Measurements from ENCODE around the gene SAMD7. TPM values are rescaled to one million over a fixed set of nuclear protein-coding genes. Genes with fewer than 3 reads are reported as not detected.

Gene SAMD7
- total RNA-seq, 1 experiment from 2014 or later: not detected

DNA sequence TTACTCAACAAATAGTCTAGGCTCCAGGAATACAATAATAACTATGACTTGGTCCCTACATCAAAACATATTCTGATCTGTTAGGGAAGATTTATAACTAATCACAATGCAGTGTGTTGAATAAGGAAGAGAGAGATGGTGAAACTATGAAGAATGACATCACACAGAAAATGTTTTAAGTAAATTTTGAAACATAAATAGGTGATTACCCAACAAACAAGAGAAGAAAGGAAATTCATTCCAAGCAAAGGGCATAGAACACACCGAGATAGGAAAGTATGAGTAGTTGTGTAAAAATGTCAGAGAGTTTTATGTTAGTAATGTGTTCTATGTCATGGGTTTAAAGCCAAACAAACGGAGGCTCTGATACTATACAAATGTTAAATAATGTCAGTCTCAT, 68.7 kb downstream of the SAMD7 start:
- no peaks in the 10 kb centered on the region for H3K9me3 ChIP-seq (ENCODE audit: control insufficient read depth, insufficient read depth, low read depth, low read length)
- ChIA-PET POLR2A (no interaction called here), CTCF (no interaction called here)
- H3K27me3 ChIP-seq (ENCODE audit: control insufficient read depth, insufficient read depth, low read length): no peaks in the 10 kb centered on the region
- BruUV-seq (replicated peaks): no TSS peak
- no peak for TF ChIP-seq SIN3A (IDR thresholded peaks at IDR 0.05; ENCODE audit: borderline replicate concordance, insufficient read depth, low read depth, low read length)
- TF ChIP-seq, protein P1, sequence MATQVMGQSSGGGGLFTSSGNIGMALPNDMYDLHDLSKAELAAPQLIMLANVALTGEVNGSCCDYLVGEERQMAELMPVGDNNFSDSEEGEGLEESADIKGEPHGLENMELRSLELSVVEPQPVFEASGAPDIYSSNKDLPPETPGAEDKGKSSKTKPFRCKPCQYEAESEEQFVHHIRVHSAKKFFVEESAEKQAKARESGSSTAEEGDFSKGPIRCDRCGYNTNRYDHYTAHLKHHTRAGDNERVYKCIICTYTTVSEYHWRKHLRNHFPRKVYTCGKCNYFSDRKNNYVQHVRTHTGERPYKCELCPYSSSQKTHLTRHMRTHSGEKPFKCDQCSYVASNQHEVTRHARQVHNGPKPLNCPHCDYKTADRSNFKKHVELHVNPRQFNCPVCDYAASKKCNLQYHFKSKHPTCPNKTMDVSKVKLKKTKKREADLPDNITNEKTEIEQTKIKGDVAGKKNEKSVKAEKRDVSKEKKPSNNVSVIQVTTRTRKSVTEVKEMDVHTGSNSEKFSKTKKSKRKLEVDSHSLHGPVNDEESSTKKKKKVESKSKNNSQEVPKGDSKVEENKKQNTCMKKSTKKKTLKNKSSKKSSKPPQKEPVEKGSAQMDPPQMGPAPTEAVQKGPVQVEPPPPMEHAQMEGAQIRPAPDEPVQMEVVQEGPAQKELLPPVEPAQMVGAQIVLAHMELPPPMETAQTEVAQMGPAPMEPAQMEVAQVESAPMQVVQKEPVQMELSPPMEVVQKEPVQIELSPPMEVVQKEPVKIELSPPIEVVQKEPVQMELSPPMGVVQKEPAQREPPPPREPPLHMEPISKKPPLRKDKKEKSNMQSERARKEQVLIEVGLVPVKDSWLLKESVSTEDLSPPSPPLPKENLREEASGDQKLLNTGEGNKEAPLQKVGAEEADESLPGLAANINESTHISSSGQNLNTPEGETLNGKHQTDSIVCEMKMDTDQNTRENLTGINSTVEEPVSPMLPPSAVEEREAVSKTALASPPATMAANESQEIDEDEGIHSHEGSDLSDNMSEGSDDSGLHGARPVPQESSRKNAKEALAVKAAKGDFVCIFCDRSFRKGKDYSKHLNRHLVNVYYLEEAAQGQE (IDR thresholded peaks at IDR 0.05; ENCODE audit: insufficient read depth in 1 of 2, low read depth in 2 of 2, low read length in 1 of 2): no peak
- TF ChIP-seq, protein P2, sequence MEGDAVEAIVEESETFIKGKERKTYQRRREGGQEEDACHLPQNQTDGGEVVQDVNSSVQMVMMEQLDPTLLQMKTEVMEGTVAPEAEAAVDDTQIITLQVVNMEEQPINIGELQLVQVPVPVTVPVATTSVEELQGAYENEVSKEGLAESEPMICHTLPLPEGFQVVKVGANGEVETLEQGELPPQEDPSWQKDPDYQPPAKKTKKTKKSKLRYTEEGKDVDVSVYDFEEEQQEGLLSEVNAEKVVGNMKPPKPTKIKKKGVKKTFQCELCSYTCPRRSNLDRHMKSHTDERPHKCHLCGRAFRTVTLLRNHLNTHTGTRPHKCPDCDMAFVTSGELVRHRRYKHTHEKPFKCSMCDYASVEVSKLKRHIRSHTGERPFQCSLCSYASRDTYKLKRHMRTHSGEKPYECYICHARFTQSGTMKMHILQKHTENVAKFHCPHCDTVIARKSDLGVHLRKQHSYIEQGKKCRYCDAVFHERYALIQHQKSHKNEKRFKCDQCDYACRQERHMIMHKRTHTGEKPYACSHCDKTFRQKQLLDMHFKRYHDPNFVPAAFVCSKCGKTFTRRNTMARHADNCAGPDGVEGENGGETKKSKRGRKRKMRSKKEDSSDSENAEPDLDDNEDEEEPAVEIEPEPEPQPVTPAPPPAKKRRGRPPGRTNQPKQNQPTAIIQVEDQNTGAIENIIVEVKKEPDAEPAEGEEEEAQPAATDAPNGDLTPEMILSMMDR (IDR thresholded peaks at IDR 0.05): no peak
- no peak for TF ChIP-seq TCF7L2 (IDR thresholded peaks at IDR 0.05; ENCODE audit: low read depth, low read length)
- TF ChIP-seq POLR2AphosphoS5 (IDR thresholded peaks at IDR 0.05; ENCODE audit: low read depth, low read length): no peak
- ATAC-seq (no peak), DNase-seq (ENCODE audit: low read depth, low spot score) (no peak)
- H3K4me1 ChIP-seq (ENCODE audit: control insufficient read depth, insufficient read depth, low read length): no peaks in the 10 kb centered on the region
- intact Hi-C loops (cut with micrococcal nuclease; ENCODE audit: unreplicated experiment): no loop called here
- peaks cover 66% of the 10 kb centered on the region for H3K36me3 ChIP-seq (ENCODE audit: control insufficient read depth, insufficient read depth, low read length)
- H3K27ac ChIP-seq (ENCODE audit: low read length): no peak overlapping the region
- in situ Hi-C loops (cut with HindIII; ENCODE audit: low pct_unique_long_range_greater_than_20kb, low sequenced_read_pairs): no loop called here
- no peak overlapping the region for H3K4me3 ChIP-seq (ENCODE audit: low read depth in 2 of 2, low read length in 2 of 2)

- no peak for DNase-seq (ENCODE audit: low read depth, low spot score)
- no peaks in the 10 kb centered on the region for H3K27me3 ChIP-seq (ENCODE audit: control insufficient read depth, insufficient read depth, low read length)
- BruUV-seq (replicated peaks): no TSS peak
- TF ChIP-seq, protein P1 (IDR thresholded peaks at IDR 0.05; ENCODE audit: insufficient read depth in 1 of 2, low read depth in 2 of 2, low read length in 1 of 2): no peak
- TF ChIP-seq SIN3A (IDR thresholded peaks at IDR 0.05; ENCODE audit: borderline replicate concordance, insufficient read depth, low read depth, low read length): no peak
- TF ChIP-seq, protein P2 (IDR thresholded peaks at IDR 0.05): no peak
- POLR2A ChIA-PET: no interaction called here
- H3K9me3 ChIP-seq (ENCODE audit: control insufficient read depth, insufficient read depth, low read depth, low read length): no peaks in the 10 kb centered on the region
- in situ Hi-C loops (cut with HindIII; ENCODE audit: low pct_unique_long_range_greater_than_20kb, low sequenced_read_pairs) (no loop called here), intact Hi-C loops (cut with micrococcal nuclease; ENCODE audit: unreplicated experiment) (no loop called here)
- ATAC-seq: no peak
- no peak overlapping the region for H3K4me3 ChIP-seq (ENCODE audit: low read depth in 2 of 2, low read length in 2 of 2)
- CTCF ChIA-PET: no interaction called here
- H3K4me1 ChIP-seq (ENCODE audit: control insufficient read depth, insufficient read depth, low read length): no peaks in the 10 kb centered on the region
- no peak overlapping the region for H3K27ac ChIP-seq (ENCODE audit: low read length)
- H3K36me3 ChIP-seq (ENCODE audit: control insufficient read depth, insufficient read depth, low read length): peaks cover 72% of the 10 kb centered on the region
Observed at GRCh38 chr3:169984292-169984691, 72.9 kb downstream of the SAMD7 start.

Other genes with a start within 250 kb of the SAMD7 start
- gene MECOM, start 247.9 kb upstream of the SAMD7 start, total RNA-seq (2021; ENCODE audit: unreplicated experiment): 0.21 TPM
- gene TERC, start 146.5 kb upstream of the SAMD7 start, total RNA-seq (2021; ENCODE audit: unreplicated experiment): 6.0 TPM
- gene ACTRT3, start 142.0 kb upstream of the SAMD7 start, total RNA-seq (2021; ENCODE audit: unreplicated experiment): 1.7 TPM
- 16.2 TPM for gene MYNN, start 138.2 kb upstream of the SAMD7 start, total RNA-seq (2021; ENCODE audit: unreplicated experiment)
- not detected for gene LRRIQ4, start 98.7 kb upstream of the SAMD7 start, total RNA-seq (2021; ENCODE audit: unreplicated experiment)
- 1.2 TPM for gene LRRC34, start 98.7 kb upstream of the SAMD7 start, total RNA-seq (2021; ENCODE audit: unreplicated experiment)
- gene LRRC31, start 41.6 kb upstream of the SAMD7 start, total RNA-seq (2021; ENCODE audit: unreplicated experiment): not detected
- gene SEC62, start 55.2 kb downstream of the SAMD7 start, total RNA-seq (2021; ENCODE audit: unreplicated experiment): 89.9 TPM
- 0.18 TPM for gene GPR160, start 126.4 kb downstream of the SAMD7 start, total RNA-seq (2021; ENCODE audit: unreplicated experiment)